GM19397 (cell line): ENCODE results near the gene EIF2A.
"Not testable (repeated sequence)": the region's sequence is repeated elsewhere in the genome, so short reads cannot be mapped to it uniquely, and the experiment has no call there.

Experiments
- ATAC-seq: cut with Tn5 transposase; IDR thresholded peaks from one replicate; pipeline ENCODE4 v1.9.1; 2021; ENCODE audit warnings: mild to moderate bottlenecking, moderate library complexity; ENCODE audit not compliant: unreplicated experiment

Gene EIF2A

DNA sequence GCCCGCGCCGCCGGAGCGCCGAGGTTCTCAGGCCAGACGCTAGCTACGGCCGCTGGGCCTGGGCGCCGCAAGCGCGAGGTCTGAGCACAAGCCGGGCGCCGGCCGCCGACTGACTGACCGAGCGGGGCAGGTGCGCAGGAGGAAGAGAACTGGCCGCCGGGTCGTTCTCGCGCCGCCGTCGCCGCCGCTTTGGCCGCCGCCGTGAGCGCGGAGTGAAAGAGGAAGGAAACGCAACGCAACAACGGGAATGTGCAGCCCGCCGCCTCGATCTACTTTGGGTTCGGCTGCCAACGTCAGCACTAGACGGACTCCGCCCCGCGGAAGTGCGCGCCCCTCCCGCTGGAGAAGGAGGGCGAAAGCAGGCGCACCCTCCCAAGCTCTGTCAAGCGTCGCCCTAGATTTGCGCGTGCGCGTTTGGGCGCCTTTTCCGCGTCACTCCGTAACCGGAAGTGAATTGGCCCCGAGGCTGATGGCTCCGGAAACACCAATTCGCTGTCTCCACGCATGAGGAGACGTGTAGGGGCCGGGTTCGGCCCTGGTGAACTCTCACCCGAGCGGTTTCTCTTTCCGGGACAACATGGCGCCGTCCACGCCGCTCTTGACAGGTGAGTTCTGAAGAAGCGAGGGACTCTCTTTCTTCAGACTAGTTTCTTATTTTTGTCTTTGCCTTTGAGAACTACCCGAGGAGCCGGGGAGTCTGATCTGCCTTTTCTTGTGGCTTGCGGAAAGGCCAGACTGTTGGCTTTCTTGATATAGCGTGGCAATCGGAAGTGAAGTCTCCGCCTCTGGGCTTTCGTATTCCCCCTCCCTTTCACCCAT, at the start of gene EIF2A, which contains the start of gene SERP1:
Gene EIF2A (plus strand): TSS at position 562 of the 819 bp plus-strand sequence. CDS start 16 bp downstream, at position 578.
Gene SERP1 (minus strand): TSS at position 271 of the 819 bp plus-strand sequence. CDS start 361 bp downstream, outside the sequence.
- peak; percentile 92 for ATAC-seq

DNA sequence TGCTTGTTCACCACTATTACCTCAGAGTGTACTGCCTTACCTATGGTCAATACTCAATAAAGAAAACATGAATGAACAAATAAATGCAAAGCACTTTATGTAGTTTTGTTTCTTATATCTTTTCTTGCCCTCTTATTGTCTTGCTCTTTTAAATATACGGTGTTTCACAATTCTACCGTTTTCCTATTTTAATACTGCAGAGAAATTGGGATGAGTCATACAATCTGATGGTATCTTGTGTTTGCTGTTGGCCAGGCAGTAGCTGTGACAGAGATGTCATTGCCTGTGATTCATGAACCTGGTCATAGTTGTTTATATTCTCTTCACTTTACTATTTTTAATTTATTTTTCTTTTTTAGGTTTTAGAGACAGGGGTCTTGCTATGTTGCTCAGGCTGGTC, 48.6 kb upstream of the EIF2A start:
- no peak for ATAC-seq

DNA sequence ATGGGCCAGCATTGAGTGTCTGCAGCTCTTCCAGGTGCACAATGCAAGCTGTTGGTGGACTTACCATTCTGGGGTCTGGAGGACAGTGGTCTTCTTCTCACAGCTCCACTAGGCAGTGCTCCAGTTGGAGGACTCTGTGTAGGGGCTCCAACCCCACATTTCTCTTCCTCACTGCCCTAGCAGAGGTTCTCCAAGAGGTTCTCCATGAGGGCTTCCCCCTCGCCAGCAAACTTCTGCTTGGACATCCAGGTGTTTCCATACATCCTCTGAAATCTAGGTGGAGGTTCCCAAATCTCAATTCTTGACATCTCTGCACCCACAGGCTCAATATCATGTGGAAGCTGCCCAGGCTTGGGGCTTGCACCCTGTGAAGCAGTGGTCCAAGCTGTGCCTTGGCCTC, 45.6 kb upstream of the EIF2A start:
- not testable (repeated sequence) for ATAC-seq

DNA sequence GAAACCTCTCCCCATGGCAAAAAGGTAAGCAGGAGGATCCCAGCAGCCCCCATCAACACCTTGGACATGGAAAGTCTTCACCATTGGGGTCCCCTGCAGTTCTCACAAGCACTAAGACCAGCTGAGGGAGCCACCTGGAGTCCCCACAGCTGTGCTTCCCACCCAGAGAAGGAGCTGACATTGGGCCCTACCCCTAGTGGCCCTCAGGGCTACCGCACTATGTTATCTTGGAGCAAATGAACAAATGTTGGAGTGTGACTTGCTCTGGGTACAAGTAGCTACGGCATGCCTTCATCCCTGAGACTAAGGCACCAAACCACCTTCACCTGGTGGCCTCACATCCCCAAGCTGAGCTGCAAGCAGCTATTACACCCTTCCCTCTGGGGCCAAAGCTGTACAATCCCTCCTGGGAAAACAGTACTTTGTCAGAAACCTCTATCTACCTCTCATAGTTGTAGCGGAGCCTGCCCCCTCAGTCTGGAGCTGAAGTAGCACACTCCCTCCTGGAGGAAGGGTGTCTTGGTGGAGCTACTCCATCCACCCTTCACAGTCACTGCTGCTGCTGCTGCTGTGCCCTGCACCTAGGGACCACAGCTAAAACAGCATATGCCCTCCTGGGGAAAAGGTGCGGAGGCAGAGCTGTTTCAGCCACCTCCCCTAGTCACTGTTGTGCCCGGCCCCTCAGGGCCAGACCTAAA, 43.0 kb upstream of the EIF2A start:
- ATAC-seq, result no peak

DNA sequence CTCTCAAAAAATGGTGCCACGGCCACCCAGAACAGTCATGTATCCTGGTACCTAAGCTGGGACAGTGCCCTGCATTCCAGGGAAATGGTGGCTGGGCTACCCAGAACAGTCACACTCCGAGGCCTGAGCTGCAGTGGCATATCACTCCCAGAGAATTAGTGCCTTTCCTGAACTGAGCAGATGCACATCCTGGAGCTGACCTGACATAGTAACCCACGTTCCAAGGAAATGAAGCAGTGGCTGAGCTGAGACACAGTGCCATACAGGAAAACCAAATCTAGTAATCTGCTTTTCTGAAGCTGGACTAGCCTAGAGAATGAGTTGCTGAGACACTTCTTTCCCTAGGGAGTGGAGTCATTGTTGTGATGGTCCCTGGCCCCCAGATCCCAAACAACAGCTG, 42.1 kb upstream of the EIF2A start:
- ATAC-seq, result no peak

DNA sequence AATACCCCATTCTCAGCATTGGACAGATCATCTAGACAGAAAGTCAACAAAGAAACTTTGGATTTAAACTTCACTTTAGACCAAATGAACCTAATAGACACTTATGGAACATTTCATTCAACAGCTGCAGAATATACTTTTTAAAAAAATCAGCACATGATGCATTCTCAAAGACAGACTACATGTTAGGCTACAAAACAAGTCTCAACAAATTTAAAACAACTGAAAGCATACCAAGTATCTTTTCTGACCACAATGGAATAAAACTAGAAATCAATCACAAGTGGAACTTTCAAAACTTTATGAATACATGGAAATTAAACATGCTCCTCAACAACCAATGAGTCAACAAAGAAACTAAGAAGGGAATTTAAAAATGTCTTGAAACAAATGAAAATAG, 38.2 kb upstream of the EIF2A start:
- ATAC-seq, result no peak

DNA sequence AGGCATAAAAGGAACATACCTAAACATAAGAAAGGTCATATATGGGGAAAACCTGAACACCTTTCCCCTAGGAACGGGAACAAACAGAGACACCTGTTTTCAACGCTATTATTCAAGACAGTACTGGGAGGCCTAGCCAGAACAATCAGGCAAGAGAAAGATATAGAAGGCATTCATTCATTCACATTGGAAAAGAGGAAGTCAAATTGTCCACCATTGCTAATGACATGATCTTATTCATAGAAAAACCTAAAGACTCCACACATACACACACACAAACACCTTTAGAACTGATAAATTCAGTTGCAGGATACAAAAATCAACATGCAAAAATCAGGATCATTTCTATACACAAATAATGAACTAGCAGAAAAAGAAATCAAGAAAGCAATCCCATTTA, 36.8 kb upstream of the EIF2A start:
- no peak for ATAC-seq

DNA sequence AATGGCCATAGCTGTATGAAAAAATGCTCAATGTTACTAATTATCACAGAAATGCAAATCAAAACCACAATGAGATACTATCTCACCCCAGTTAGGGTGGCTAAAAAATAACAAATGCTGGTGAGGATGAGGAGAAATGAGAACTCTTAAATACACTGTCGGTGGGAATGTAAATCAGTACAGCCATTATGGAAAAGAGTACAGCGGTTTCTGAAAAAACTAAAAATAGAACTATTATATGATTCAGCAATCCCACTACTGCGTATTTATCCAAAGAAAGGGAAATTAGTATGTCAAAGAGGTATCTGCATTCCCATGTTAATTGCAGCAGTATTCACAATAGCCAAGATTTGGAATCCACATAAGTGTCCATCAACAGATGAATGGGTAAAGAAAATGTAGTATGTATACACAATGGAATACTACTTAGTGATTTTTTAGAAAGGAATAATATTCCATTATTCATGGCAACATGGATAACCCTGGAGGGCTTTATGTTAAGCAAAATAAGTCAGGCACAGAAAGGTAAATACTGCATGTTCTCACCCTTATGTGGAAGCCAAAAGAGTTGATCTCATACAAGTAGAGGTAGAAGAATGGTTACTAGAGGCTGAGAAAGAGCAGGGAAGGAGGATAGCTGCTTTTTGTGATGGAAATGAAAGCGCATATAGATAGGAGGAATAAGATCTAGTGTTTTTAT, 35.3 kb upstream of the EIF2A start:
- ATAC-seq, result no peak

DNA sequence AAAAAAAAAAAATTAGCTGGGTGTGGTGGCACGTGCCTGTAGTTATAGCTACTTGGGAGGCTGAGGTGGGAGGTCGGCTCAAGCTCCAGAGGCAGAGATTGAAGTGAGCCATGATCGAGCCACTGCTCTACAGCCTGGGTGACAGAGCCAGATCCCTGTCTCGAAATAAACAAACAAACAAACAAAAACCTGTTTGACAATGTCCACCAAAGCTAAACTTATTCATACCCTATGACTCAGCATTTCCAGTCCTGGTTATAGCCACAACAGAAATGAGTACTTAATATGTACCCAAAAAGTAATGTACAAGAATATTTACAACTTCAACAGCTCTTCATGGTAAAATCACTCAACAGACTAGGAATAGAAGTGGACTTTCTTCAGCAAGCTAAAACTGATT, 31.4 kb upstream of the EIF2A start:
- no peak for ATAC-seq

DNA sequence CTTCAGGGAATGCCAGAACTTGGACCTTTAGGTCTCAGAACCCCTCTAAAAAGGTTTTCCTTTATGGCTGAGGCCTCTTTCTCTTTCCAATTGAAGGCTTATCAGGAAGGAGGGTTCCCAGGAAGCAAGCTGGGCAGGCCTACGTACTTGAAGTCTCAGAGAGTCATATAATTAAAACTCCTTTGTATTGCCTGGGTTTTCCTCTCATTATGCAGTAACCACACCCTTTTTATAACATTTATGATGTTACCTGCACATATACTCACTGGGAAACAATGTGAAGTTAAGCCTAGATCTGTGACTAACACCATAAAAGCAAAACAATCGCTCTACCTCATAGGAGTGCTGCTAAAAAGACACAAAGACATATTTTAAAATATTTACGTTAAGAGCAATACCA, 27.6 kb upstream of the EIF2A start:
- no peak for ATAC-seq

DNA sequence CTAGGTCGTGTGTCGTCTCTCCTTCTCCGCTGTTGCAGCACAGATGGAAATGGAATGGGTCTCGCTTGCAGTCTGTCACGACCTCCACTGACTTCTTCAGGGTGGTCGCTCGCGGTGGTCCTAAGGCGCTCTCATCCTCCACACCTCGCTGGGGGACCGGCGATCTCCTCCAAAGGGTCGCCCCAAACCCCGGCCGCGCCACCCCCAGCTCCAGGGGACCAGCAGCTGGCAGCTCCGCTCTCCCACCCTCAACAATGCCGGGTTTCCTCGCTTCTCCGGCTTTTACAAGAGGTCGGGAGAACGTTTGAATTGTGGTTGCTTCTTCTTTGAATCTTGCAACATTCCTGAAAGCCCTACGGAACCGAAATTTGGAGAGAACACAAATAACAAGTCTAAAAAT, 26.2 kb upstream of the EIF2A start:
- ATAC-seq, result no peak

DNA sequence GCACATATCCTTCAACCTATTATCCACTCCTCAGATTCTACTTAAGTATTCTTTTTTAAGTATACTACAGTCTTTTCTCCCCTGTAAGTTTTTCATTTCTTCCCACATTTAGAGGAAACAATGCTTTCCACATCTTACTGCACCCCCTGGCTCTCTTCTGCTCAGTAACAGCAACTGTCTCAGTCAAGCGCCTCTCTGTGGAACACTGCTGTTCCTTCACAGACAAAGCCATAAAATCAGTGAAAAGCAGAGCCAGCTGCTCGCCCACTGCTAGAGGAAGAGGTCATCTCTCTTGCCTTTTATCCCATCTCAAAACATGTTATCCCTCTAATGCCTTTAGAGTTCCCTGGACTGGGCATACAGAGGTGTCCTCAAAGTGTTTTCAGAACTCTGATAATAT, 25.1 kb upstream of the EIF2A start:
- no peak for ATAC-seq

DNA sequence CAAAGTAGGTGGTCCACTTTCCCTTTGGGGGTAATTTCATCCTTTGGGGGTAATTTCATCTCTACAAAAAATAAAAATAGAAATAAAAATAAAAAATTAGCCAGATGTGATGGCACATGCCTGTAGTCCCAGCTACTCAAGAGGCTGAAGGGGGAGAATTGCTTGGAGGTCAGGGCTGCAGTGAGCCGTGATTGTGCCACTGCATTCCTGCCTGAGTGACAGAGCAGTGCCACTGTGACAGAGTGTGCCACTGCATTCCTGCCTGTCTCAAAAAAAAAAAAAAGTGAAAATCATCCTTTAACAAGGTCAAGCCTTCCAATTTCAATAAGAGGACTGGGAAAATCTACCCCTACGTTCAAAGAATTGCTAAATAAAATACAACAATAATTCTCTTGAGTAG, 23.0 kb upstream of the EIF2A start:
- no peak for ATAC-seq

DNA sequence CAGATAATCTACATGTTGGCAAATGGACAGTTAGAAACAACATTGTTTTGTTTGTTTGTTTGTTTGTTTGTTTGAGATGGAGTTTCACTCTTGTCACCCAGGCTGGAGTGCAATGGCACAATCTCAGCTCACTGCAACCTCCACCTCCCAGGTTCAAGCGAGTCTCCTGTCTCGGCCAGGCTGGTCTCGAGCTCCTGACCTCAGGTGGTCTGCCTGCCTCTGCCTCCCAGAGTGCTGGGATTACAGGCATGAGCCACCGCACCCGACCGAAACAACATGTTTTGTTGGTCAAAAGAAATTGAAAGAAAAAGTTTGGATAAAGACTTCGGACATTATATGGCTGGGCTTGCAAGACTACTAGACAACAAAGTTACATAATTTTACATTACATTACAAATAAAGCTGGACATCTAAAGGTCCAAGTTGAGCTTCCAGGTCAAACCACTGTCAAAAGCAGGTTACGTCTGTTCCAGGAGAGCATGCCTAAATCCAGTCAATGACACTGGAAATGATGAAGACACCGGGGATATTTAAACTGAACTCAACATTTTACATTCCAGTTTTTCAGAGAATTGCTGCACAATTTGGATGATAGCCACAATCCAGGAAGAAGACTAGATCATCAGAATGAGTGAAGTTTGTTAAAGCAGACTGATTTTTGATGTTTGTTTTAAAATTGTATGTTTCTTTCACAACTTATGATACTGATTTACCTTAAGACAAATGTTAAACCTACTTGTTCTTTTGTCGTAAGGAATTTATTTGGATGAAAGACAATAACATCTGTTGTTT, 18.9 kb upstream of the EIF2A start:
- no peak for ATAC-seq

DNA sequence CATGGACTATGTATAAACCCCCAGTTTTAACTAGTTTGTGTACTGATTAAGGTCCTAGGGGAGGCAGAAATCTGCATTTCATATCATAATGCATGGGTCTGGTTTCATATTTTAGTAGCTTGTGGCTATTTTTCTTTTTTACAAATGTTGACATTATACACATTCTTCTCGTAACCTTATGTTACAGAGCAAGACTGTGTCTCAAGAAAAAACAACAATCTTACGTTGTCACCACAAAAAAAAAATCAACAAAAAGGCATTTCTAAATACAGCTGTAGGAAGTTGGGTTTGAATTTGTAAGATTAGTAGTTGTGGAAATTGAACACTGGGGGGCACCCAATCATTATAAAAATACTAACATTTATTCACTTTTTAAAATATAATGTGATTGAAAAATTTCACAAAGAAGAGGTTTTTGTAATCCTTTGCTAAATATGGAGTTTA, 18.2 kb upstream of the EIF2A start:
- no peak for ATAC-seq

DNA sequence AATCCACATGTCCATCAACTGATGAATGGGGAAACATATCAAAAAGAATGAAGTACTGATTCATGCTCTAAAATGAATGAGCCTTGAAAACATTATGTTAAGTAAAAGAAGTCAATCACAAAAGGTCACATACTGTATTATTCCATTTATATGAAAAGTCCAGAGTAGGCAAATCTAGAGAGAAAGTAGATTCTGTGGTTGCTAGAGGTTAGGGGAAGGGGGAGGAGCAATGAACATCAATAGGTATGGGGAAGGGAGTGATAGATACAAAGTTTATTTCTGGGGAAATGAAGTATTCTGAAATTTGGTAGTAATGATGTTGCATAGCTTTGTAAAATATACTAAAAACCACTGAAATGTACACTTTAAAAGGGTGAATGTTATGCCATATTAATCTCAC, 14.8 kb upstream of the EIF2A start:
- no peak for ATAC-seq

DNA sequence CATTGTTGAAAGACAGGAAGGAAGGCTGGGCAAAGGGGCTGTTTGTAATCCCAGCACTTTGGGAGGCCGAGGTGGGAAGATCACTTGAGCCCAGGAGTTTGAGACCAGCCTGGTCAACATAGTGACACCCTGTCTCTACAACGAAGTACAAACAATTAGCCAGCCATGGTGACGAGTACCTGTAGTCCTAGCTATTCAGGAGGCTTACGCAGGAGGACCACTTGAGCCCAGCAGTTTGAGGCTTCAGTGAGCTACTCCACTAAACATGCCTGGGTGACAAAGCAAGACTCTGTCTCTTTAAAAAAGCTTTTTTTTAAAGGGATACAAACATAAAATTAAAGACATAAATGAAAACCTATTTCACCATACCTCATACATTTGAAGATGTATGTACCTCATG, 11.4 kb upstream of the EIF2A start:
- ATAC-seq, result no peak

DNA sequence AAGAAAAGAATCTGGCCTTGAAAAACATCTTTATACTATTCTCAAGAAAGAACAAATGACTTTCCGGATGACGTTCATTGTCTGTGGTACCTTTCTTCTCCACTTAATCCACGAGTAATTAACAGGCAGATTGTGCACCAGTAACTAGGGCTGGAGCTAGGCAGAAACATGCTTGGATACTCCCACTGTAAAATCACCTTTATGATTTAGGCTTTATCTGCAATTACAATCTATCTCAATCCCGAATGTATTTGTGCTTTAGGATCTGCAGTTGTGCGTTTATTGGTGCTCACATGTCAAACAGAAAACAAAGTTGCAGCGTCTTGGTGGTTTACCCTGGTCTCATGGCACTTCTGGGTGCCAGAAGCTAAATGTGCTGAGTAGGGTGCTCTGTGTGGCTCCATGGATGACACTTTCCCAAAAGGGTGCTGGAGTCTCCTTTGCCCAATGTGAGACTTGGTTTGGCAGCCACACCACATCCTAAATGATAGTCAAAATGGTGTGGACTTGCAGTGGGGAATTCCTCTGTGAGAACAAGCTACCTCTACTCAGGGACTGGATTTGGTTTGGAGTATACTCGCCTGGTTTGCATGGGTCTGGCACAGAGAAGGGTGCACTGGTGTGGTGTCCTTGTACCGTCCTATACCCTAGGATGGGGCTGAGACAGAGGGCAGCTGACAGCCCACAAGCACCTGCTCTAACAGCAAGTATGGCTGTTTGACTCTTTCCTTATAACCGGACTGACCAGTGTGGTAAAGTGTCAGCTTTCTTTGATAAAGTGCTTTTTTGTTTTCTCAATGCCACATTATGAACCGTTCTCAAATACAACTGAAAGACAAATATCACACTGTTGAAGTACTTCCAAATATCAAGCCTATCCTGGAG, 8.0 kb upstream of the EIF2A start:
- ATAC-seq, result no peak

DNA sequence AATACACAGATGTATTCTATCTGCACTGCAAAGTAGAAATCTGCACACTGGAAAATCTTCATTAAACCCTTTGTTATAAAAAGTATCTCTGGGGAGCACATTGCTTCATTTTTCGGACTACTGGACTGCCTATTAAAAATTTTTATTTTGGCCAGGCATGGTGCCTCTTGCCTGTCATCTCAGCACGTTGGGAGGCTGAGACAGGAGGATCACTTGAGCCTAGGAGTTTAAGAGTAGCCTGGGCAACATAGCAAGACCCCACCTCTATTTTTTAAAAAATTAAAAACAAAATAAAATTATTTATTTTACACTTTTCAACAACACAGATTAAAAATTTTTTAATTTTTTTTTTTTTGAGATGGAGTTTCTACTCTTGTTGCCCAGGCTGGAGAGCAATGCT, 6.3 kb upstream of the EIF2A start:
- ATAC-seq, result no peak

DNA sequence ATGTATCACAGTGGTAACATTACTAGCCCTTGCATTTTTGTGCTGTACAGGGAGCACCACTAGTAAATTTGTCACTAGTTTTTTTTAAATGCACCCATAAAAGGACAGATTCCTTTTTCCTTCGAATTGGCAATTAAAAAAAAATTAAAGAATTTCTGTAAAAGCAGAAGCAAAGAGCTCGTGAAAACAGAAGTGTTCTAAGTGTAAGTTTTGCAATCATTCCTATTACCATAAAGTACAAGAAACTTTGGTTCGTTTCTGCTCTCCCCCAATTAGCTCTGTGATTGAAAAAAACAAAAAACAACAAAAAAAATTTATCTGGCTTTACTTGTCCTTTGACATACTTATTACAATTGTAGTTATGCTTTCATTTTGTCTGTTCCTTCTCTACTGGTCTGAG, 5.6 kb upstream of the EIF2A start:
- ATAC-seq, result no peak
